OCI-LY1 (cell line): ENCODE data around the gene STK38.

Experiments
- EZH2 ChIP-seq: fragments of 200-600 bp; sonication (generic), shearing (Covaris generic); IDR thresholded peaks from 2 replicates; pipeline ENCODE4 v1.8.0; 2017; ENCODE audit warnings: borderline replicate concordance, mixed run types, mild to moderate bottlenecking, antibody characterized with exemption, low read length, moderate library complexity, mixed read lengths
- TF ChIP-seq, protein P1 (sequence below): fragments of 200-600 bp; sonication (generic), shearing (Covaris generic); IDR thresholded peaks from 2 replicates; pipeline ENCODE4 v1.5.1; 2017; ENCODE audit warnings: mild to moderate bottlenecking, antibody characterized with exemption, low read length, moderate library complexity, mixed read lengths

GRCh38 chr6:36578030-36578429 is 30.8 kb upstream of the STK38 start:
- TF ChIP-seq EZH2, result no peak
- TF ChIP-seq, protein P1, sequence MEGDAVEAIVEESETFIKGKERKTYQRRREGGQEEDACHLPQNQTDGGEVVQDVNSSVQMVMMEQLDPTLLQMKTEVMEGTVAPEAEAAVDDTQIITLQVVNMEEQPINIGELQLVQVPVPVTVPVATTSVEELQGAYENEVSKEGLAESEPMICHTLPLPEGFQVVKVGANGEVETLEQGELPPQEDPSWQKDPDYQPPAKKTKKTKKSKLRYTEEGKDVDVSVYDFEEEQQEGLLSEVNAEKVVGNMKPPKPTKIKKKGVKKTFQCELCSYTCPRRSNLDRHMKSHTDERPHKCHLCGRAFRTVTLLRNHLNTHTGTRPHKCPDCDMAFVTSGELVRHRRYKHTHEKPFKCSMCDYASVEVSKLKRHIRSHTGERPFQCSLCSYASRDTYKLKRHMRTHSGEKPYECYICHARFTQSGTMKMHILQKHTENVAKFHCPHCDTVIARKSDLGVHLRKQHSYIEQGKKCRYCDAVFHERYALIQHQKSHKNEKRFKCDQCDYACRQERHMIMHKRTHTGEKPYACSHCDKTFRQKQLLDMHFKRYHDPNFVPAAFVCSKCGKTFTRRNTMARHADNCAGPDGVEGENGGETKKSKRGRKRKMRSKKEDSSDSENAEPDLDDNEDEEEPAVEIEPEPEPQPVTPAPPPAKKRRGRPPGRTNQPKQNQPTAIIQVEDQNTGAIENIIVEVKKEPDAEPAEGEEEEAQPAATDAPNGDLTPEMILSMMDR, result no peak
